Activated CD4-positive, alpha-beta T cell treated with anti-CD3 and anti-CD28 coated beads for 4 hours (primary cell): ENCODE measurements around the gene ZNF236.
"Not testable (repeated sequence)": the region's sequence is repeated elsewhere in the genome, so short reads cannot be mapped to it uniquely, and the experiment has no call there.

ENCODE experiments used
- DNase-seq, 2 donors: peaks; one replicate each; pipeline ENCODE4 v3.0.0-alpha.2; 2020

The ZNF236 gene

GRCh38 chr18:76953583-76954233 lies 131.4 kb downstream of the ZNF236 start:
- DNase-seq, result no peak

- DNase-seq, result no peak
Observed at GRCh38 chr18:76955524-76956170, 133.3 kb downstream of the ZNF236 start.

GRCh38 chr18:76956648-76957047 lies 134.3 kb downstream of the ZNF236 start:
- DNase-seq, result no peak

GRCh38 chr18:76957384-76958355 lies 135.3 kb downstream of the ZNF236 start:
- no peak for DNase-seq

GRCh38 chr18:76958692-76959341 lies 136.5 kb downstream of the ZNF236 start:
- no peak for DNase-seq

- no peak for DNase-seq
Observed at GRCh38 chr18:76959605-76960004, 137.2 kb downstream of the ZNF236 start.

GRCh38 chr18:76960528-76961035 lies 138.2 kb downstream of the ZNF236 start:
- no peak for DNase-seq

- DNase-seq, result no peak
Observed at GRCh38 chr18:76962851-76963250, 140.5 kb downstream of the ZNF236 start.

- DNase-seq, result no peak
Observed at GRCh38 chr18:76963936-76964335, 141.6 kb downstream of the ZNF236 start.

GRCh38 chr18:76965555-76966151 lies 143.3 kb downstream of the ZNF236 start:
- not testable (repeated sequence) for DNase-seq

- not testable (repeated sequence) for DNase-seq
Observed at GRCh38 chr18:76967299-76967698, 144.9 kb downstream of the ZNF236 start.

GRCh38 chr18:76967721-76968472 lies 145.5 kb downstream of the ZNF236 start:
- no peak for DNase-seq

- no peak for DNase-seq
Observed at GRCh38 chr18:76970770-76971559, 148.6 kb downstream of the ZNF236 start.

- no peak for DNase-seq
Observed at GRCh38 chr18:76972241-76972640, 149.9 kb downstream of the ZNF236 start.

- DNase-seq, result no peak
Observed at GRCh38 chr18:76972846-76973519, 150.6 kb downstream of the ZNF236 start.

- no peak for DNase-seq
Observed at GRCh38 chr18:76973520-76974266, 151.3 kb downstream of the ZNF236 start.

GRCh38 chr18:76974386-76974785 lies 152.0 kb downstream of the ZNF236 start:
- no peak for DNase-seq

GRCh38 chr18:76975577-76976110 lies 153.3 kb downstream of the ZNF236 start:
- no peak for DNase-seq

- no peak for DNase-seq
Observed at GRCh38 chr18:76977108-76977621, 154.8 kb downstream of the ZNF236 start.
